Esophagus squamous epithelium (tissue), 4 donors: ENCODE measurements around the gene LIMS1.

ENCODE experiments used
- CTCF ChIP-seq, 6 experiments: fragments of 450-650 bp in 4 of 6; fragments of 200-600 bp in 2 of 6; sonication (generic) in 2 of 6; IDR thresholded peaks; one replicate each; pipeline ENCODE4 v1.5.1; 2016 to 2019; ENCODE audit warnings: antibody characterized with exemption in 6 of 6, mild to moderate bottlenecking in 4 of 6, moderate library complexity in 4 of 6
- POLR2A ChIP-seq, 4 donors: fragments of 450-650 bp; IDR thresholded peaks; one replicate each; pipeline ENCODE4 v1.6.1; 2017; ENCODE audit warnings: antibody characterized with exemption in 4 of 4, mild to moderate bottlenecking in 4 of 4, moderate library complexity in 3 of 4

GRCh38 chr2:108613261-108614042 lies 79.2 kb downstream of the LIMS1 start:
- no peak for TF ChIP-seq CTCF (IDR thresholded peaks at IDR 0.05)
- TF ChIP-seq POLR2A (IDR thresholded peaks at IDR 0.05), result no peak
